ENCODE measurements around the gene MIF4GD. TPM values are rescaled to one million over a fixed set of nuclear protein-coding genes. Genes with fewer than 3 reads are reported as not detected.

The MIF4GD gene
- total RNA-seq, 1 donor, result 8.7 TPM

GRCh38 chr17:75317671-75318070 lies 46.6 kb upstream of the MIF4GD start:
- Histone ChIP-seq H3K4me2 (ENCODE audit: insufficient read depth, low read length) (no peak overlapping the region), H3K9me3 (ENCODE audit: low read depth, low read length) (no peaks in the 10 kb centered on the region), H3K4me1 (ENCODE audit: insufficient read depth, low read length) (peaks cover 9% of the 10 kb centered on the region), H3K27me3 (ENCODE audit: insufficient read depth, low read length) (no peaks in the 10 kb centered on the region), H4K20me1 (ENCODE audit: insufficient read depth, low read length) (peaks cover 7% of the 10 kb centered on the region), H3K79me2 (ENCODE audit: insufficient read depth, low read length) (peaks cover 4% of the 10 kb centered on the region), H3K4me3 (ENCODE audit: insufficient read depth, low read length) (no peak overlapping the region), H3K36me3 (ENCODE audit: insufficient read depth, low read length) (peaks cover 42% of the 10 kb centered on the region), H3K27ac (ENCODE audit: low read depth, low read length) (no peak overlapping the region), H2AFZ (ENCODE audit: low read length) (no peak overlapping the region)
- DNase-seq (ENCODE audit: insufficient read length, low spot score, missing footprints), result peak; percentile 17
- TF ChIP-seq, protein P1, sequence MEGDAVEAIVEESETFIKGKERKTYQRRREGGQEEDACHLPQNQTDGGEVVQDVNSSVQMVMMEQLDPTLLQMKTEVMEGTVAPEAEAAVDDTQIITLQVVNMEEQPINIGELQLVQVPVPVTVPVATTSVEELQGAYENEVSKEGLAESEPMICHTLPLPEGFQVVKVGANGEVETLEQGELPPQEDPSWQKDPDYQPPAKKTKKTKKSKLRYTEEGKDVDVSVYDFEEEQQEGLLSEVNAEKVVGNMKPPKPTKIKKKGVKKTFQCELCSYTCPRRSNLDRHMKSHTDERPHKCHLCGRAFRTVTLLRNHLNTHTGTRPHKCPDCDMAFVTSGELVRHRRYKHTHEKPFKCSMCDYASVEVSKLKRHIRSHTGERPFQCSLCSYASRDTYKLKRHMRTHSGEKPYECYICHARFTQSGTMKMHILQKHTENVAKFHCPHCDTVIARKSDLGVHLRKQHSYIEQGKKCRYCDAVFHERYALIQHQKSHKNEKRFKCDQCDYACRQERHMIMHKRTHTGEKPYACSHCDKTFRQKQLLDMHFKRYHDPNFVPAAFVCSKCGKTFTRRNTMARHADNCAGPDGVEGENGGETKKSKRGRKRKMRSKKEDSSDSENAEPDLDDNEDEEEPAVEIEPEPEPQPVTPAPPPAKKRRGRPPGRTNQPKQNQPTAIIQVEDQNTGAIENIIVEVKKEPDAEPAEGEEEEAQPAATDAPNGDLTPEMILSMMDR (IDR thresholded peaks at IDR 0.05; ENCODE audit: extremely low read depth, low read depth, low read length), result no peak

DNA sequence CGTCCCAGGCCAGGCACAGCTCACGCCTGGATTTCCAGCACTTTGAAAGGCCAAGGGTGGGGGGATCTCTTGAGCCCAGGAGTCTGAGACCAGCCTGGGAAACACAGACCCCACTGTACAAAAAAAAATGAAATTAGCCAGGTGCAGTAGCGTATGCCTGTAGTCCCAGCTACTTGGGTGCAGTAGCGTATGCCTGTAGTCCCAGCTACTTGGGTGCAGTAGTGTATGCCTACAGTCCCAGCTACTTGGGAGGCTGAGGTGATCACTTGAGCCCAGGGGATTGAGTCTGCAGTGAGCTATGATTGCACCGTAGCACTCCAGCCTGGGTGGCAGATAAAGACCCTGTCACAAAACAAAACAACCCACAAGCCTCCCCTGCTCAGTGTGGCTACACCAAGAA lies 45.2 kb upstream of the MIF4GD start:
- Histone ChIP-seq H3K4me1 (ENCODE audit: insufficient read depth, low read length) (peaks cover 9% of the 10 kb centered on the region), H3K36me3 (ENCODE audit: insufficient read depth, low read length) (peaks cover 33% of the 10 kb centered on the region), H3K4me3 (ENCODE audit: insufficient read depth, low read length) (no peak overlapping the region), H3K79me2 (ENCODE audit: insufficient read depth, low read length) (peaks cover 2% of the 10 kb centered on the region), H3K27ac (ENCODE audit: low read depth, low read length) (no peak overlapping the region), H3K9me3 (ENCODE audit: low read depth, low read length) (no peaks in the 10 kb centered on the region), H3K4me2 (ENCODE audit: insufficient read depth, low read length) (no peak overlapping the region), H4K20me1 (ENCODE audit: insufficient read depth, low read length) (peaks cover 7% of the 10 kb centered on the region), H3K27me3 (ENCODE audit: insufficient read depth, low read length) (no peaks in the 10 kb centered on the region), H2AFZ (ENCODE audit: low read length) (no peak overlapping the region)
- TF ChIP-seq, protein P1 (IDR thresholded peaks at IDR 0.05; ENCODE audit: extremely low read depth, low read depth, low read length), result no peak
- no peak for DNase-seq (ENCODE audit: insufficient read length, low spot score, missing footprints)

DNA sequence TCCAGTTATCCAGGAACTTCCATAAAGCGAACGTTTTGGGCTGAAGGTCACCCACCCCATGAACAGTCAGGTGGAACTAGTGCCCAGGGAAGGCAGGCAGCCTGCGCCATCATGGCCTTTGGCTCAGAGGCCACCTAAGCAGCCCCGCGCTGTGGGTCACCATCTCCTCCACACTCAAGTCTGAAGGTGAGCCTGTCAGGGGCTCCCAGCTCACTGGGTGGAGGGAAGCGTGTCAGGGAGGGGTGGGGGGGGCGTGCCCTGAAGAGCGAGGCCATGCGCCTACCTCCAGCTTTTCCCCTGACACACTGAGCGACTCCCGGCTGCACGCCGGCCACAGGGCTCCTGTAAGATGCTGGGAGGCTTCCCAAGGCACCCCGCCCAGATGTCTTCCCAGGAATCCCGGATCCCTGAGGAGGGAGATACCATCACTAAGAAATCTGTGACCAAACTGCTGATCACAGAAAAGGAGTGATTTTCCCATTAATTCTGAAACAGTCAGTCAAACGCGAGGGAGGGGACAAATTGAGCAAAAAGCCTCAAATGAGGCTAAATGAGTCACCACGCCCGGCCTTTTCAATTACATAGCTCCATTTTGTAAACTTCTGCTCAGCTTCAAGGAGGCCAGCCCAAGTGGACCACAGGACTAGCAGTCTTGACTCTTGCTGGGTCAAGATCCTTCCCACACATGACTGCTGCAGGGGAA lies 44.7 kb upstream of the MIF4GD start:
- no peak overlapping the region for H3K4me2 ChIP-seq (ENCODE audit: insufficient read depth, low read length)
- peaks cover 8% of the 10 kb centered on the region for H3K4me1 ChIP-seq (ENCODE audit: insufficient read depth, low read length)
- no peak overlapping the region for H3K4me3 ChIP-seq (ENCODE audit: insufficient read depth, low read length)
- no peak overlapping the region for H3K27ac ChIP-seq (ENCODE audit: low read depth, low read length)
- peak; percentile 92 for DNase-seq (ENCODE audit: insufficient read length, low spot score, missing footprints)
- no peaks in the 10 kb centered on the region for H3K9me3 ChIP-seq (ENCODE audit: low read depth, low read length)
- H4K20me1 ChIP-seq (ENCODE audit: insufficient read depth, low read length), result peaks cover 4% of the 10 kb centered on the region
- no peaks in the 10 kb centered on the region for H3K27me3 ChIP-seq (ENCODE audit: insufficient read depth, low read length)
- peaks cover 27% of the 10 kb centered on the region for H3K36me3 ChIP-seq (ENCODE audit: insufficient read depth, low read length)
- TF ChIP-seq, protein P1 (IDR thresholded peaks at IDR 0.05; ENCODE audit: extremely low read depth, low read depth, low read length), result no peak
- no peak overlapping the region for H2AFZ ChIP-seq (ENCODE audit: low read length)
- H3K79me2 ChIP-seq (ENCODE audit: insufficient read depth, low read length), result peaks cover 2% of the 10 kb centered on the region

GRCh38 chr17:75313941-75314551 lies 43.0 kb upstream of the MIF4GD start:
- Histone ChIP-seq H4K20me1 (ENCODE audit: insufficient read depth, low read length) (no peaks in the 10 kb centered on the region), H3K9me3 (ENCODE audit: low read depth, low read length) (no peaks in the 10 kb centered on the region), H3K27ac (ENCODE audit: low read depth, low read length) (no peak overlapping the region), H3K27me3 (ENCODE audit: insufficient read depth, low read length) (no peaks in the 10 kb centered on the region), H3K4me2 (ENCODE audit: insufficient read depth, low read length) (no peak overlapping the region), H3K36me3 (ENCODE audit: insufficient read depth, low read length) (peaks cover 17% of the 10 kb centered on the region), H2AFZ (ENCODE audit: low read length) (no peak overlapping the region), H3K79me2 (ENCODE audit: insufficient read depth, low read length) (peaks cover 2% of the 10 kb centered on the region), H3K4me3 (ENCODE audit: insufficient read depth, low read length) (no peak overlapping the region), H3K4me1 (ENCODE audit: insufficient read depth, low read length) (no peaks in the 10 kb centered on the region)
- DNase-seq (ENCODE audit: insufficient read length, low spot score, missing footprints), result peak; percentile 52
- TF ChIP-seq, protein P1 (IDR thresholded peaks at IDR 0.05; ENCODE audit: extremely low read depth, low read depth, low read length), result no peak

All from osteoblast (primary cell).